MM.1S (cell line): ENCODE results near the gene LRMDA.

Experiments used
- EZH2 ChIP-seq: fragments of 300-600 bp; sonication (generic); optimal IDR thresholded peaks from 2 replicates; pipeline ENCODE3; 2017; ENCODE audit warnings: low read depth, mild to moderate bottlenecking, antibody characterized with exemption, low read length, mixed read lengths
- EZH2phosphoT487 ChIP-seq: fragments of 300-600 bp; sonication (generic); IDR thresholded peaks from 2 replicates; pipeline ENCODE4 v1.6.1; 2018; ENCODE audit warnings: antibody characterized with exemption, low read length
- TF ChIP-seq, protein P1 (sequence below): fragments of 300-600 bp; sonication (generic); IDR thresholded peaks from 2 replicates; pipeline ENCODE4 v1.5.1; 2016; ENCODE audit warnings: antibody characterized with exemption, low read length, mixed read lengths

DNA sequence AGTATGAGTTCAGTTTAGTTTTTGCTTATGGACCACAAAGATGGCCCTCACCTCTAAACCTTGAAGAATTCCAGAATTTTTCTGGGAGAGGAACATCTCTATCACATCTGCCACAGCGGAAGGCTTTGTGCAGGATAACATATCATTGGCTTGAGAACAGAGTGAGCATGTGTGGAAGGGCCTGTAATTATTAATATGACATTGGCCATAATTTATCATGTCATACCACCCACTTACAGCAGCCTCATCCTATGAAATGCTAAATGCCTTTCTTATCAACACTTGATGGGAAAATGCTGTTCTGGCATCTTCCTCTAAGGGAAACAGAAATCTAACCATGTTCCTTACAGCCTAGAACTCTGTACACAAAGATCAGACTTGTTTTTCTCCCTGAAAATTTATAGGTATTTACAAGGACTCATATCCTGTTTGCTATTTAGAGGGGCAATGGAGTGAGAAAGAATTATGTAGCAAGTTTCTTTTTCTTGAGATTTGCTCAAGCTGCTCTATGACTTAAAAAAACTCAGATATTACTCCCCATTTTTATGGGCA is 817.3 kb downstream of the LRMDA start:
- TF ChIP-seq, protein P1, sequence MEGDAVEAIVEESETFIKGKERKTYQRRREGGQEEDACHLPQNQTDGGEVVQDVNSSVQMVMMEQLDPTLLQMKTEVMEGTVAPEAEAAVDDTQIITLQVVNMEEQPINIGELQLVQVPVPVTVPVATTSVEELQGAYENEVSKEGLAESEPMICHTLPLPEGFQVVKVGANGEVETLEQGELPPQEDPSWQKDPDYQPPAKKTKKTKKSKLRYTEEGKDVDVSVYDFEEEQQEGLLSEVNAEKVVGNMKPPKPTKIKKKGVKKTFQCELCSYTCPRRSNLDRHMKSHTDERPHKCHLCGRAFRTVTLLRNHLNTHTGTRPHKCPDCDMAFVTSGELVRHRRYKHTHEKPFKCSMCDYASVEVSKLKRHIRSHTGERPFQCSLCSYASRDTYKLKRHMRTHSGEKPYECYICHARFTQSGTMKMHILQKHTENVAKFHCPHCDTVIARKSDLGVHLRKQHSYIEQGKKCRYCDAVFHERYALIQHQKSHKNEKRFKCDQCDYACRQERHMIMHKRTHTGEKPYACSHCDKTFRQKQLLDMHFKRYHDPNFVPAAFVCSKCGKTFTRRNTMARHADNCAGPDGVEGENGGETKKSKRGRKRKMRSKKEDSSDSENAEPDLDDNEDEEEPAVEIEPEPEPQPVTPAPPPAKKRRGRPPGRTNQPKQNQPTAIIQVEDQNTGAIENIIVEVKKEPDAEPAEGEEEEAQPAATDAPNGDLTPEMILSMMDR, result no peak
- TF ChIP-seq EZH2 (no peak), EZH2phosphoT487 (no peak)
